Fibroblast of gingiva (primary cell): ENCODE results near the gene EXOSC6.
"Not testable (repeated sequence)": the region's sequence is repeated elsewhere in the genome, so short reads cannot be mapped to it uniquely, and the experiment has no call there.

Experiments used
- DNase-seq: peaks from one replicate; pipeline ENCODE4 v3.0.0-alpha.2; 2011; ENCODE audit warnings: low read depth

The EXOSC6 gene

DNA sequence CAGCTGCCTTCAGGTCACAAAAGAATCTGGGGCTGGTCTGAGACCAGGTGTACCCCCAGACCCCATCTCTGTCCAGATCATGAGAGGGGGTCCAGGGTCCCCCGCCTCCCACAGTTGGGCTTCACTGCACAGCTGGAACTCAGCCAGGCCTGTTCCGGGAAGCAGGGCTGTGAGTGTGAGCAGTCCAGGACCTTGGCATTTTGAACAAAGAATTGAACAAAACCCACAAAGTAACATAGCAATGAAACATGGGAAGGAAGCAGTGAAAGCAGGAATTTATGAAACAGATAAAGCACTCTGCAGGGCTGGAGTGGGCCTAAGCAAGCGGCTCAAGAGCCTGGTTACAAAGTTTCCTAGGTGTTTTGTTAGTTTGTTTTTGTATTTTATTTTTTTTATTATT is 53.1 kb downstream of the EXOSC6 start:
- not testable (repeated sequence) for DNase-seq

DNA sequence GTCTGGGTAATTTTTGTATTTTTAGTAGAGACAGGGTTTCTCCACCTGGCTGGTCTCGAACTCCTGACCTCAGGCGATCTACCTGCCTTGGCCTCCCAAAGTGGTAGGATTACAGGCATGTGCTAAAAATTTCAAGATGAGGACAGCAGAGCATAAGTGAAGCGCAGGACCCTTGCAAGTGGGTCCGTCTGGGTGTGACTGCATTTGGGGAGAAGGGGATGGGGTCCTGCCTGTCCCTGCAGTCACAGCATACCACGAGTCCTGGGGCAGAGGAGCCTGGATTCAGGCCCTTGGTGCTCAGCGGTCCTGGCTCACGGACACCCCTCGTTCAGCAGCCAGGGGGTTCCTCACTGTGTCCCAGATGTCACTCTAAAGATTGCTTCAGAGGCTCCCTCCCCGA is 53.5 kb downstream of the EXOSC6 start:
- DNase-seq, result not testable (repeated sequence)

DNA sequence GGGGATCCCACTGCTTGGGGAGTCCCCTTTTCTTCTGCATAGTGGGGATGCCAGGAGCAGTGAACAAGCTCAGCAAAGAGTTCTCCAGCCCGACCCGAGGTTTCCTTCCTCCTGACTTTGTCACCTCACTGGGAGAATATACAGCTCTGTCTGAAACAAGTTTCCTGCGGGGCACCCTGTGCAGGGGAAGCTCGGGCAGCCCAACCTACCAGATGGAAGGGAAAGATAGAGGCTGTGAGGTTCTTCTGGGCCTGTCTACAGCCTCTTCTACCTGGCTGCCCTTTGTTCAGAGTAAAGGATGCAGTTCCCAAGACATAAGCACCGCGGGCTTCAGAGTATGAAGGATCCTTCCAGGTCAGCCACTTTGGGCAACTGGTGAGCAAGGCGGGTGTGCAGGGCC is 54.1 kb downstream of the EXOSC6 start:
- DNase-seq, result not testable (repeated sequence)
